K562 (cell line): ENCODE measurements around the gene POLDIP3.

ENCODE experiments used
- CEBPB ChIP-seq: fragments of 450-650 bp; IDR thresholded peaks from 2 replicates; pipeline ENCODE4 v1.6.1; 2016; ENCODE audit warnings: missing genetic modification characterization, missing compliant biosample characterization
- HBP1 ChIP-seq: fragments of 450-650 bp; formaldehyde crosslinking; IDR thresholded peaks from 2 replicates; pipeline ENCODE4 v1.4.0; 2022; ENCODE audit warnings: missing genetic modification characterization
- SREBF1 ChIP-seq: fragments of 150-350 bp; IDR thresholded peaks from 2 replicates; pipeline ENCODE4 v1.6.1; 2014; ENCODE audit warnings: antibody characterized with exemption, low read depth, low read length, borderline replicate concordance

GRCh38 chr22:42581762-42582716, 32.6 kb downstream of the POLDIP3 start:
- TF ChIP-seq CEBPB (no peak), HBP1 (CRISPR knock-in tag) (no peak), SREBF1 (no peak)
